Loucy (cell line): Measurements from ENCODE around the gene TLE5.

Experiments used
- H2AFZ ChIP-seq: fragments of 200-600 bp; sonication (generic); 2 replicates; pipeline ENCODE4 v1.6.0; 2016; ENCODE audit warnings: antibody characterized with exemption, mild to moderate bottlenecking, low read length, moderate library complexity
- H3F3A ChIP-seq: fragments of 200-600 bp; 2 replicates; pipeline ENCODE4 v1.6.0; 2016; ENCODE audit warnings: antibody characterized with exemption, low read depth, mild to moderate bottlenecking
- H3K27me3 ChIP-seq: fragments of 200-600 bp; sonication (generic); 2 replicates; pipeline ENCODE4 v1.6.1; 2014; ENCODE audit warnings: low read length, mild to moderate bottlenecking; ENCODE audit not compliant: insufficient read depth, poor library complexity, severe bottlenecking
- H3K36me3 ChIP-seq: fragments of 200-600 bp; sonication (generic); 2 replicates; pipeline ENCODE4 v1.6.1; 2016; ENCODE audit warnings: low read length; ENCODE audit not compliant: insufficient read depth
- H3K4me1 ChIP-seq: fragments of 200-600 bp; sonication (generic); 2 replicates; pipeline ENCODE4 v1.5.1; 2014; ENCODE audit warnings: low read length, mild to moderate bottlenecking; ENCODE audit not compliant: insufficient read depth, poor library complexity, severe bottlenecking
- H3K4me2 ChIP-seq: fragments of 200-600 bp; sonication (generic); 2 replicates; pipeline ENCODE4 v1.6.0; 2014; ENCODE audit warnings: antibody characterized with exemption, low read length, low read depth, mild to moderate bottlenecking; ENCODE audit not compliant: poor library complexity, severe bottlenecking
- H3K4me3 ChIP-seq: fragments of 200-600 bp; sonication (generic); 2 replicates; pipeline ENCODE4 v1.5.1; 2014; ENCODE audit warnings: low read length, mild to moderate bottlenecking, mixed read lengths; ENCODE audit not compliant: poor library complexity, severe bottlenecking
- H3K79me2 ChIP-seq: fragments of 200-600 bp; sonication (generic); 2 replicates; pipeline ENCODE4 v1.6.1; 2014; ENCODE audit warnings: low read length; ENCODE audit not compliant: insufficient read depth
- H3K9ac ChIP-seq: fragments of 200-600 bp; sonication (generic); 2 replicates; pipeline ENCODE4 v1.6.0; 2014; ENCODE audit warnings: mild to moderate bottlenecking, low read depth, low read length, moderate library complexity; ENCODE audit not compliant: poor library complexity, severe bottlenecking
- H3K9me2 ChIP-seq: fragments of 200-600 bp; sonication (generic); replicated peaks from 2 replicates; pipeline ENCODE4 v1.6.1; 2016; ENCODE audit warnings: low read depth, low read length, mixed read lengths
- H3K9me3 ChIP-seq: fragments of 200-600 bp; sonication (generic); 2 replicates; pipeline ENCODE4 v1.6.1; 2014; ENCODE audit warnings: mild to moderate bottlenecking, antibody characterized with exemption, low read length, low read depth; ENCODE audit not compliant: insufficient read depth
- H4K20me1 ChIP-seq: fragments of 200-600 bp; sonication (generic); 2 replicates; pipeline ENCODE4 v1.6.0; 2014; ENCODE audit warnings: antibody characterized with exemption, low read length, mild to moderate bottlenecking; ENCODE audit not compliant: insufficient read depth, poor library complexity, severe bottlenecking
- EZH2phosphoT487 ChIP-seq: fragments of 200-600 bp; IDR thresholded peaks from 2 replicates; pipeline ENCODE4 v1.6.1; 2018; ENCODE audit warnings: antibody characterized with exemption, mild to moderate bottlenecking, moderate library complexity, borderline replicate concordance
- TF ChIP-seq, protein P1 (sequence below): fragments of 200-600 bp; sonication (generic); conservative IDR thresholded peaks from 2 replicates; pipeline ENCODE4 v1.5.1; 2014; ENCODE audit warnings: mild to moderate bottlenecking, antibody characterized with exemption, low read length

The TLE5 gene

DNA sequence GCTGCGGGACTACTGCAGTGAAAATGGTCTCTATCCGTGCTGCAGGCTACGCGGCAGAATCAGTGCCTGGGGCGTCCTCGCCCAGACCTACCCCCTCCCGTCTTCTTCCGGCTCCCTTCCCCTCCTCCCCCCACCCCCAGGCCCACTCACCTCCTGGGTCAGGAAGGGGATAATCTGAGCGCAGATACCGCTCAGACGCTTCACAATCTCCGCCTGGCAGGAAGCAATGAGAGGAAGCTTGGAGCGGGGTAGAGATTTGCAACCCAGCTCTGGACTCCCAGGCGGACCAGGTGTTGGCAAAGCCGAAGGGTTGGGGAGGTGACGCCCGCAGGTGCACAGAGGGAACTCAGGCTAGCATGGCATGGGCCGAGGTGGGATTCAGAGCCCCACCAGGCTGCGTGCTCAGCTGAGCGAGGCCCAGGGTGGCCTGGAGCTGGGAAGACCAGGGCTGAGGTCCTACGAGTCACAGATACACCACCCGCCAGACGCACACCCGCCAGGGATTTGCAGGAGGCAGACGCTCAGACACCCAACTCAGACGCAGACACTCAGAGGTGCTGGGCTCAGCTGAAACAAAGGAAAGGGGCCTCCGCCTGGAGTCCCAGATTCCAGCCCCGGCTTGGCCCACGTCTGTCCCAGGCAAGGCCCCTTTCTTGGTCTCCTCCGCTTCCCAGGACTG, 37.3 kb downstream of the TLE5 start:
- Histone ChIP-seq H3K36me3 (no peaks in the 10 kb centered on the region), H3K79me2 (no peaks in the 10 kb centered on the region), H2AFZ (no peak overlapping the region), H3K4me3 (no peak overlapping the region), H3K9ac (no peak overlapping the region), H3K27me3 (peaks cover 6% of the 10 kb centered on the region), H3F3A (no peaks in the 10 kb centered on the region), H4K20me1 (no peaks in the 10 kb centered on the region), H3K4me2 (no peak overlapping the region), H3K4me1 (peaks cover 8% of the 10 kb centered on the region), H3K9me2 (no peaks in the 10 kb centered on the region), H3K9me3 (no peaks in the 10 kb centered on the region)
- TF ChIP-seq EZH2phosphoT487, result no peak
- TF ChIP-seq, protein P1, sequence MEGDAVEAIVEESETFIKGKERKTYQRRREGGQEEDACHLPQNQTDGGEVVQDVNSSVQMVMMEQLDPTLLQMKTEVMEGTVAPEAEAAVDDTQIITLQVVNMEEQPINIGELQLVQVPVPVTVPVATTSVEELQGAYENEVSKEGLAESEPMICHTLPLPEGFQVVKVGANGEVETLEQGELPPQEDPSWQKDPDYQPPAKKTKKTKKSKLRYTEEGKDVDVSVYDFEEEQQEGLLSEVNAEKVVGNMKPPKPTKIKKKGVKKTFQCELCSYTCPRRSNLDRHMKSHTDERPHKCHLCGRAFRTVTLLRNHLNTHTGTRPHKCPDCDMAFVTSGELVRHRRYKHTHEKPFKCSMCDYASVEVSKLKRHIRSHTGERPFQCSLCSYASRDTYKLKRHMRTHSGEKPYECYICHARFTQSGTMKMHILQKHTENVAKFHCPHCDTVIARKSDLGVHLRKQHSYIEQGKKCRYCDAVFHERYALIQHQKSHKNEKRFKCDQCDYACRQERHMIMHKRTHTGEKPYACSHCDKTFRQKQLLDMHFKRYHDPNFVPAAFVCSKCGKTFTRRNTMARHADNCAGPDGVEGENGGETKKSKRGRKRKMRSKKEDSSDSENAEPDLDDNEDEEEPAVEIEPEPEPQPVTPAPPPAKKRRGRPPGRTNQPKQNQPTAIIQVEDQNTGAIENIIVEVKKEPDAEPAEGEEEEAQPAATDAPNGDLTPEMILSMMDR, result no peak

DNA sequence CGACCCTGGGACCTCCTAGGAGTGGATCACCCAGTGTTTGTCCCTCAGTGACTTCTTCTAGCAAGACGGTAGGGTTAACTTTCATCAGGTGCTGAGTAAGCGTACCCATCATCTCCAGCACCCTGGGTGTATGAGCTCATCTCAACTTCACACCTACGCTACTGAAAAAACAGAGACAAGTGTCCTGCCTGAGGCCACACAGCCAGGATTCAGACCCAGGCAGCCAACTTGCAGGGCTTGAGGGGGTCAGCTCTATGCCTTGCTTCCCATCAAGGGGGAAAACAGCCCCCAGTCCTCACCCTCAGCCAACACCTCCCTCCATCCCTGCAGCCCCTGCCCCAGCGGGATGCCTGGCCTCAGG, 37.8 kb downstream of the TLE5 start:
- no peaks in the 10 kb centered on the region for H3K36me3 ChIP-seq
- no peaks in the 10 kb centered on the region for H4K20me1 ChIP-seq
- peaks cover 6% of the 10 kb centered on the region for H3K27me3 ChIP-seq
- no peaks in the 10 kb centered on the region for H3K9me2 ChIP-seq
- H2AFZ ChIP-seq, result no peak overlapping the region
- H3K9me3 ChIP-seq, result no peaks in the 10 kb centered on the region
- TF ChIP-seq, protein P1, result no peak
- no peaks in the 10 kb centered on the region for H3F3A ChIP-seq
- no peak overlapping the region for H3K9ac ChIP-seq
- no peaks in the 10 kb centered on the region for H3K79me2 ChIP-seq
- H3K4me2 ChIP-seq, result no peak overlapping the region
- peaks cover 6% of the 10 kb centered on the region for H3K4me1 ChIP-seq
- no peak overlapping the region for H3K4me3 ChIP-seq

DNA sequence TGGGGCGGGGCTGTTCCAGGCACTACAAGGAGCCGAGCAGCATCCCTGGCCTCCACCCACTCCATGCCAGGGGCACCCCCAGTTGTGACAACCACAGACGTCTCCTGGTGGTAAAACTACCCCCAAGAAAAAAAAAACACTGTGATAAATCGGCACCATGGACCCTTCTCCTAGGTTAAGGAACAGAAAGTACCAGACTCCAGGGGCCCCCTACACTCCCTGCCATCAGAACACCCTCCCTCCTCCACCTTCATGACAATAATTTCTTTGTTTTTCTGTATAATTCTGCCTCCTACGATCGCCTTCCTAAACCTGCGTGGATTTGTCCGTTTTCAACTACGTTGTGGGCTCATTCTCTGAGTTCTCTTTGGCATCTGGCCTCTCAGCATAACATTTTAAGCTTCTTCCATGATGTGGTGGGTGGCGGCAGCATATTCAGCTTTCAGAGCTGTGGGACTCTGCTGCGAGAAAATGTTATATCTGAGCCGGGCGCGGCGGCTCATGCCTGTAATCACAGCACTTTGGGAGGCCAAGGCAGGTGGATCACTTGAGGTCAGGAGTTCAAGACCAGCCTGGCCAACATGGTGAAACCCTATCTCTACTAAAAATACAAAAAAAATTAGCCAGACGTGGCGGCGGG, 41.9 kb downstream of the TLE5 start:
- H3K9me2 ChIP-seq, result no peaks in the 10 kb centered on the region
- H2AFZ ChIP-seq, result no peak overlapping the region
- H3K4me1 ChIP-seq, result no peaks in the 10 kb centered on the region
- no peaks in the 10 kb centered on the region for H3K79me2 ChIP-seq
- H3F3A ChIP-seq, result no peaks in the 10 kb centered on the region
- H3K4me2 ChIP-seq, result no peak overlapping the region
- TF ChIP-seq, protein P1, result no peak
- TF ChIP-seq EZH2phosphoT487, result no peak
- H3K36me3 ChIP-seq, result no peaks in the 10 kb centered on the region
- no peaks in the 10 kb centered on the region for H3K9me3 ChIP-seq
- no peaks in the 10 kb centered on the region for H3K27me3 ChIP-seq
- no peak overlapping the region for H3K4me3 ChIP-seq
- no peak overlapping the region for H3K9ac ChIP-seq
- no peaks in the 10 kb centered on the region for H4K20me1 ChIP-seq
